ENCODE measurements around the gene ZBED4.
A peak's percentile ranks its signal among the peaks of the same experiment; 100 is the strongest.

ZBED4 gene

GRCh38 chr22:49882519-49883293, 29.1 kb downstream of the ZBED4 start:
- no peaks in the 10 kb centered on the region for H3K9me3 ChIP-seq
- H3K36me3 ChIP-seq, result peaks cover 42% of the 10 kb centered on the region
- peak; percentile 64 for DNase-seq

GRCh38 chr22:49883294-49883640, 29.6 kb downstream of the ZBED4 start:
- Histone ChIP-seq H3K4me3 (ENCODE audit: low read depth, low read length) (no peak overlapping the region), H3K36me3 (peaks cover 46% of the 10 kb centered on the region), H3K9me3 (no peaks in the 10 kb centered on the region), H3K27me3 (no peaks in the 10 kb centered on the region), H3K4me1 (no peaks in the 10 kb centered on the region)
- TF ChIP-seq CTCF (IDR thresholded peaks at IDR 0.05; ENCODE audit: low read depth, low read length), result no peak
- DNase-seq, result no peak

More at GRCh38 chr22:49882519-49883293, 29.1 kb downstream of the ZBED4 start:
- Histone ChIP-seq H3K4me3 (ENCODE audit: low read depth, low read length) (no peak overlapping the region), H3K4me1 (no peaks in the 10 kb centered on the region), H3K27me3 (no peaks in the 10 kb centered on the region)
- TF ChIP-seq CTCF (IDR thresholded peaks at IDR 0.05; ENCODE audit: low read depth, low read length), result no peak

- Histone ChIP-seq H3K9me3 (no peaks in the 10 kb centered on the region), H3K36me3 (peaks cover 54% of the 10 kb centered on the region), H3K4me3 (ENCODE audit: low read depth, low read length) (no peak overlapping the region), H3K4me1 (no peaks in the 10 kb centered on the region), H3K27me3 (no peaks in the 10 kb centered on the region)
- no peak for DNase-seq
- no peak for TF ChIP-seq CTCF (IDR thresholded peaks at IDR 0.05; ENCODE audit: low read depth, low read length)
Observed at GRCh38 chr22:49884075-49884474, 30.4 kb downstream of the ZBED4 start.

GRCh38 chr22:49884503-49885260, 31.0 kb downstream of the ZBED4 start:
- H3K36me3 ChIP-seq, result peaks cover 60% of the 10 kb centered on the region
- H3K4me1 ChIP-seq, result no peaks in the 10 kb centered on the region
- no peak overlapping the region for H3K4me3 ChIP-seq (ENCODE audit: low read depth, low read length)
- no peaks in the 10 kb centered on the region for H3K9me3 ChIP-seq
- TF ChIP-seq CTCF (IDR thresholded peaks at IDR 0.05; ENCODE audit: low read depth, low read length), result no peak
- no peak for DNase-seq
- no peaks in the 10 kb centered on the region for H3K27me3 ChIP-seq

GRCh38 chr22:49885281-49885680, 31.6 kb downstream of the ZBED4 start:
- no peak for DNase-seq
- Histone ChIP-seq H3K27me3 (no peaks in the 10 kb centered on the region), H3K4me1 (no peaks in the 10 kb centered on the region), H3K4me3 (ENCODE audit: low read depth, low read length) (no peak overlapping the region), H3K9me3 (no peaks in the 10 kb centered on the region), H3K36me3 (peaks cover 66% of the 10 kb centered on the region)
- TF ChIP-seq CTCF (IDR thresholded peaks at IDR 0.05; ENCODE audit: low read depth, low read length), result no peak

- H3K9me3 ChIP-seq, result no peaks in the 10 kb centered on the region
- no peaks in the 10 kb centered on the region for H3K4me1 ChIP-seq
- TF ChIP-seq CTCF (IDR thresholded peaks at IDR 0.05; ENCODE audit: low read depth, low read length), result no peak
- H3K36me3 ChIP-seq, result peaks cover 66% of the 10 kb centered on the region
- no peaks in the 10 kb centered on the region for H3K27me3 ChIP-seq
- H3K4me3 ChIP-seq (ENCODE audit: low read depth, low read length), result no peak overlapping the region
- no peak for DNase-seq
Observed at GRCh38 chr22:49885881-49886280, 32.2 kb downstream of the ZBED4 start.

Data from BE2C (cell line).